ENCODE data around the gene EFCAB8.

Gene EFCAB8

DNA sequence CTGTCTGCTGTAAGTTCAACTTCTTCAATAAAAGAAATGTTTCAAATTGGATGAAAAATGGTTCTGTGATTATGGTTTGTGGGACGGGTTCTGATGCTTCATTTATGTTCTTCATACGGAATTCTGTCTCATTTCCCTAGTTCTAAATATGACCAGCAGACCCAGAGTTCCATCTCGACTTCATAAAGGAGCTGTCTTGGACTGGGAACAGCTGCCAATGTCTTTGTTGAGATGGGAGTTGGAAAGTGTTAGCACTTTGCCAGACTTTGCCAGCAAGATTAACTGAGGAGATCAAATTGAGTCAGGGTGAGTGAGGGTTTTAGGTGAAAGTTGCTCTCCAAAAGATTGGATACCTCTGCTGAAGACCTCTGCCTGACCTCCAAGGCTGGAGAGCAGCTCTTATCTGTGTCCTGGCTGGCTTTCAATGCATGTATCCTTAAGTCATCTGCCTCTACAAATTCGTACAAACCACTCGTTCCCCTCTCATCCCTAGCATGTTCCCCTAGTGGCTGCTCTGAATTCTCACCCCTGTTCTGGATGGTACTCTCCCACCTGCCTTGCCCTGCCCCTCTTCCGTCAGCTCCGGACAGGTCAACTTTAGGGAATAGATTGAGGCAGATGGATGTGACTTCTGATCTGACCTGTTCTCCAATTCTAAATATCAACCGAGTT, at the start of gene EFCAB8:
TSS of gene EFCAB8 (plus strand) at position 223 of the 672 bp plus-strand sequence. CDS start 4,870 bp downstream, outside the sequence.
- no peak for DNase-seq (ENCODE audit: low read depth in 2 of 2)

- no peak for DNase-seq (ENCODE audit: low read depth in 2 of 2)
Observed at GRCh38 chr20:32809907-32810306, 48.8 kb upstream of the EFCAB8 start.

GRCh38 chr20:32810941-32811340, 47.8 kb upstream of the EFCAB8 start:
- no peak for DNase-seq (ENCODE audit: low read depth in 2 of 2)

- DNase-seq (ENCODE audit: low read depth in 2 of 2): no peak
Observed at GRCh38 chr20:32811886-32812285, 46.8 kb upstream of the EFCAB8 start.

DNA sequence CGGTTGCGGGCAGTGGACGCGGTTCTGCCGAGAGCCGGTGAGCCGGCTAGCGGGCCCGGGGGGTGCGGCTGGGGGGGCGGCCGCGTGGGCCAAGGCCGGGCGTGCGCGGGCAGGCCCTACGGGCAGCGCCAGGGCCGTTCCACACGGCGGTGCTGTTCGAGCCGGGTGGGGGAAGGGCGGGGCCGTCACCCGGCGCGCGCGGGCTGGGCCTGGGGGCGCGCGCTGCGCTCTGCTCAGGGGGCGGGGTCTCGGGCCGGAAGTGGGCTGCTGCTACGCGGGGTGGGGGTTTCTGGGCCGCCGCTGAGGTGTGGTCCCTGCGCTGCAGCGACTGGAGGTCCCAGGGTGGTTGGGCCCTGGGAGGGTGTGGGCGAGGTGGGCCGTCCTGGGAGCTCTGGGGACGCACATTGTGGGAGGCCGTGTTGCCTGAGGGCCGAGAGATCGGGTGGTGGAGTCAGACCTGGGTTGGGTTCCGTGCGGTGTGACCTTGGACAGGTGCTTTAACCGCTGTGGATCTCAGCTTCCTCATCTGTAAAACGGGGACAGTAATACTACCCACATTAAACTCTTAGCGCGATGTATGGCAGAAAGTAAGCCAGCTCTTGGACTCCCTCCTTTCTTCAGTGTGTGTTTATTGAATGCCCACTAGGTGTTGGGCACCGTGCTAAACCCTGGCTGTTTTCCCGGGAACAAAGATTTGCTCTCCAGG, 38.6 kb upstream of the EFCAB8 start:
- DNase-seq (ENCODE audit: low read depth in 2 of 2): peak; percentile 73 to 83

GRCh38 chr20:32820698-32821377, 37.9 kb upstream of the EFCAB8 start:
- DNase-seq (ENCODE audit: low read depth in 2 of 2): no peak

GRCh38 chr20:32822225-32822624, 36.5 kb upstream of the EFCAB8 start:
- no peak for DNase-seq (ENCODE audit: low read depth in 2 of 2)

GRCh38 chr20:32823078-32823477, 35.6 kb upstream of the EFCAB8 start:
- no peak for DNase-seq (ENCODE audit: low read depth in 2 of 2)

GRCh38 chr20:32823737-32824588, 34.8 kb upstream of the EFCAB8 start:
- DNase-seq (ENCODE audit: low read depth in 2 of 2): no peak

- no peak for DNase-seq (ENCODE audit: low read depth in 2 of 2)
Observed at GRCh38 chr20:32828029-32828680, 30.6 kb upstream of the EFCAB8 start.

DNA sequence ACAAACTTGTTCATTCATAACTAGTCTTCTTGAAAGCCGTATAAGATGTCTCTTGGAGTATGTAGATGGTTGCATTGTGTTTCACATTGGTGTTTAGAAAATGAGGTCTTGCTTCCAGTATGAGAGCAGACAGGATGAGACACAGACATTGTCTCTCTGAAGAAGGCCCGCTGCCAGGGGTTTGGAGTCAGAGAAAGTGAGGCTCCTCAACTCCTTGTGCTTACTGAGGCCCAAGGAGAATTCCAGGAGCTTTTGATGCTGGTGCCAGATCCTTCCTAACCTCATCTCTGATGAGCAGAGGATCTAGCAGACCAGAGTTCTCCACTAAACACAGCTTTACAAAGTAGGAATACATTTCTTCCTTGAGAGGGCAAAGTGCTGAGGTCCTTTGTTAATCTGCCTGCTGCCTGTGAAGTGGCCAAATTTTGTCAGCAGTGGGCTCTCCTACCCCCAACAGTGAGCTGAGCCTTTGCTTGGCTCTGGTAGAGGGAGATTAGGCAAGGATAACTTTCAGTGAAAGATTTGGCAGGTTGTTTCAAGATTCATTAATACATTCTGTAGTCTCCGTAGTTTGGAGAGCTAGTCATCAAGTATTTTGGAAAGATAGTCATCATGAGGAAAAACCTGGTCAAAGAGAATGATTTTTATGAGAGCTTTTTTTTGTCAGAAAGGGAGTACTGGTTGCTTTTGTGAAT, 29.3 kb upstream of the EFCAB8 start:
- DNase-seq (ENCODE audit: low read depth in 2 of 2): no peak

GRCh38 chr20:32830437-32830836, 28.3 kb upstream of the EFCAB8 start:
- no peak for DNase-seq (ENCODE audit: low read depth in 2 of 2)

DNA sequence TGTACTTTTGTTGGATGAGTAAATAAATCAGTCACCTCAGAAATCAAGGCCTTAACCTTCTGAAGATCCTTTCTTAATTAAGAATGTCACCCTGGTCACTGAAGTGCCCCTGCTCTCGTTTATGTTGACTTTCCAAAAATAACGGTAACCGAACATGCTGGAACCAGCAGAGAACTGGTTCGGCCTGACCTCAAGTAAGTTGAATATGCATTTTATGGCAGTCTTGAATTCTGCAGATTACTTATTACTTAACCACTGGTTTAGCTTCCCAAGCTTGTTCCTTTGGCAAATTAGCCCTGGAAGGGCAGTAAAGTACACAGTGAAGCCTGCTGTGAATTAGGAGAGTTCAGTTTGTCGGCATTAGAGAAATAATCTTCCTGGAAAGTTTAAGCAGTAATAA, 26.7 kb upstream of the EFCAB8 start:
- no peak for DNase-seq (ENCODE audit: low read depth in 2 of 2)

GRCh38 chr20:32832664-32833063, 26.1 kb upstream of the EFCAB8 start:
- no peak for DNase-seq (ENCODE audit: low read depth in 2 of 2)

GRCh38 chr20:32834972-32835371, 23.8 kb upstream of the EFCAB8 start:
- no peak for DNase-seq (ENCODE audit: low read depth in 2 of 2)

DNA sequence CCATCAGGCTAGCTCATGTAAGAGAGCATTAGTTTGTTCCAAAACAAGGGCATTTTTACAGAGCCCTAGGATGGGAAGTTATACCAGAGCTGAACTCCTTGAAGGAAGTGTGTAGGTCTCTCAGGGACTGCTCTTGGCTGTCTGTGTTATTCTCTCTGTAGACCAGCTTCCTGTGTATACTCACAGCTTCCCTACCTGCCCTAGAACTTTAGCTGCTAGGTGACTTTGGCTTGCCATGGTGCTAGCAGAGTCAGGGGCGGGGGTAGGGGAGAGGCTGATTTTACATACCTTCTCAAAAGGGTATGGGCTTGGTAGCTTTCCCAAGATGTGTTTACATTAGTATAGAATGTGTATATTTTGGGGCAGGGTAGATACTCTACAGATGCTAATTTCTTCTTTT, 21.6 kb upstream of the EFCAB8 start:
- no peak for DNase-seq (ENCODE audit: low read depth in 2 of 2)

DNA sequence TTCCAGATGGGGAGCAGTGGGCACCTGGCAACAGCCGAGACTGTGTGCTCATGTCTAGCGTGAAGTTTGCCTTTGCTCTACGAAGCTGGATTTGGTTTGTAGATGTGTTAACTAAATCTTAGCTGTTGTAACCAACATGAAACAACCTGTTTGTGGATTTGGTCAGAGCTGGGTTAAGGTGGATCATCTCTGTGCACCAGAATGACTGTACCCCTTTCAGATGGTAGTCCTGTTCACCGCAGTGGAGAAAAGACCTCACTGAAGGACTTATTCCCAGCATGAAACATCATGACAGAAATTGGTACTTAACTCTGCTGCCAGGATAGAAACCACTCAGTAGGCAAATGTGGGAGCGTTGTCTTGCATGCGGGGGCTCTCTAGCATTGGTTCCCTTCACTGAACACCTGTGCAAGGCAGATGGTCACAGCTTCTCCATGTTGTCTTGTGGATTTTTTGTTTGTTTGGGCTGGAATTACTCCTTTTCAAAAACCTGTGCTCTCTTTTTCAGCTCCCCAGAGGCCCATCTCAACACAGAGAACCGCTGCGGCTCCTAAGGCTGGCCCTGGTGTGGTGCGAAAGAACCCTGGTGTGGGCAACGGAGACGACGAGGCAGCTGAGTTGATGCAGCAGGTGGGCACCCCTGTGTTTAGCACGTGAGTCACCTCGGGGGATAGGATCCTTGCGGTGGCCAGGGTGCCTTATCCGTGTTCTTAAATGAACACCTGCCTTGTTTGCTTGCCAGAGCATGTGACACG, 19.3 kb upstream of the EFCAB8 start:
- DNase-seq (ENCODE audit: low read depth in 2 of 2): no peak

GRCh38 chr20:32839982-32840285, 18.8 kb upstream of the EFCAB8 start:
- DNase-seq (ENCODE audit: low read depth in 2 of 2): no peak

GRCh38 chr20:32841174-32841573, 17.5 kb upstream of the EFCAB8 start:
- DNase-seq (ENCODE audit: low read depth in 2 of 2): no peak

- no peak for DNase-seq (ENCODE audit: low read depth in 2 of 2)
Observed at GRCh38 chr20:32841632-32842031, 17.1 kb upstream of the EFCAB8 start.
